Immature natural killer cell (primary cell): Measurements from ENCODE around the gene LRMDA. TPM values are rescaled to one million over a fixed set of nuclear protein-coding genes. Genes with fewer than 3 reads are reported as not detected.

Experiments
- DNase-seq, 3 donors: peaks; one replicate each; pipeline ENCODE4 v3.0.0; 2022; ENCODE audit warnings: mixed read lengths in 1 of 3
- H3K27ac Mint-ChIP-seq, 6 donors: one replicate each; pipeline ENCODE4 v1.8.0; 2020; ENCODE audit warnings: mixed read lengths in 6 of 6, mild to moderate bottlenecking in 5 of 6, inconsistent platforms in 4 of 6, moderate library complexity in 3 of 6
- H3K27me3 Mint-ChIP-seq, 3 donors: one replicate each; pipeline ENCODE4 v1.8.0; 2020 to 2021; ENCODE audit warnings: low read depth in 3 of 3, mild to moderate bottlenecking in 3 of 3, mixed read lengths in 3 of 3, moderate library complexity in 3 of 3, inconsistent platforms in 1 of 3
- H3K36me3 Mint-ChIP-seq, 3 donors: one replicate each; pipeline ENCODE4 v1.8.0; 2020; ENCODE audit warnings: mixed read lengths in 3 of 3, inconsistent platforms in 2 of 3, mild to moderate bottlenecking in 2 of 3
- H3K4me1 Mint-ChIP-seq, 2 donors: one replicate each; pipeline ENCODE4 v1.8.0; 2020; ENCODE audit warnings: inconsistent platforms in 2 of 2, mild to moderate bottlenecking in 2 of 2, mixed read lengths in 2 of 2, moderate library complexity in 1 of 2
- H3K4me3 Mint-ChIP-seq, 5 donors: one replicate each; pipeline ENCODE4 v1.8.0; 2020; ENCODE audit warnings: mild to moderate bottlenecking in 5 of 5, mixed read lengths in 5 of 5, inconsistent platforms in 3 of 5, moderate library complexity in 3 of 5
- H3K9me3 Mint-ChIP-seq, 6 donors: one replicate each; pipeline ENCODE4 v1.8.0; 2020; ENCODE audit warnings: mild to moderate bottlenecking in 6 of 6, mixed read lengths in 6 of 6, inconsistent platforms in 4 of 6, moderate library complexity in 3 of 6
- polyA plus RNA-seq, 3 donors: library from polyadenylated mRNA; unstranded; fragments of 300-500 nt; fragmentation: Illumina TruSeq; gene quantifications; one replicate each; pipeline ENCODE4 v1.2.3, GENCODE V29; 2021

The LRMDA gene
- polyA plus RNA-seq, 3 donors from 2014 or later, result 1.7 to 14.2 (median 2.3) TPM

- no peak overlapping the region for H3K27ac Mint-ChIP-seq
- peak overlapping the region in 1 of 5 donors; percentile 9 for H3K4me3 Mint-ChIP-seq
- no peaks in the 10 kb centered on the region for H3K9me3 Mint-ChIP-seq
- H3K27me3 Mint-ChIP-seq, result peaks cover 0 to 10% (median 7%) of the 10 kb centered on the region in 3 donors
- no peaks in the 10 kb centered on the region for H3K36me3 Mint-ChIP-seq
- DNase-seq, result no peak
- H3K4me1 Mint-ChIP-seq, result peaks cover 1 to 17% of the 10 kb centered on the region in 2 donors
These were observed 276.6 kb downstream of the LRMDA start for GRCh38 chr10:75708060-75708459.

- DNase-seq, result no peak
- H3K4me1 Mint-ChIP-seq, result peaks cover 1 to 17% of the 10 kb centered on the region in 2 donors
- H3K9me3 Mint-ChIP-seq, result no peaks in the 10 kb centered on the region
- H3K36me3 Mint-ChIP-seq, result no peaks in the 10 kb centered on the region
- H3K27ac Mint-ChIP-seq, result no peak overlapping the region
- H3K27me3 Mint-ChIP-seq, result peaks cover 0 to 13% (median 7%) of the 10 kb centered on the region in 3 donors
- no peak overlapping the region for H3K4me3 Mint-ChIP-seq
These were observed 277.8 kb downstream of the LRMDA start for GRCh38 chr10:75709245-75709644.

- peaks cover 0 to 13% (median 8%) of the 10 kb centered on the region in 3 donors for H3K27me3 Mint-ChIP-seq
- no peak overlapping the region for H3K27ac Mint-ChIP-seq
- no peaks in the 10 kb centered on the region for H3K9me3 Mint-ChIP-seq
- no peak for DNase-seq
- peaks cover 1 to 17% of the 10 kb centered on the region in 2 donors for H3K4me1 Mint-ChIP-seq
- H3K36me3 Mint-ChIP-seq, result no peaks in the 10 kb centered on the region
- H3K4me3 Mint-ChIP-seq, result no peak overlapping the region
These were observed 278.4 kb downstream of the LRMDA start for GRCh38 chr10:75709811-75710210.

- Mint-ChIP-seq H3K9me3 (no peaks in the 10 kb centered on the region), H3K36me3 (no peaks in the 10 kb centered on the region), H3K27me3 (peaks cover 0 to 13% (median 8%) of the 10 kb centered on the region in 3 donors), H3K27ac (no peak overlapping the region), H3K4me3 (no peak overlapping the region), H3K4me1 (peaks cover 1 to 17% of the 10 kb centered on the region in 2 donors)
- DNase-seq, result no peak
These were observed 280.9 kb downstream of the LRMDA start for GRCh38 chr10:75712242-75712880.

GRCh38 chr10:75716506-75716905 lies 285.1 kb downstream of the LRMDA start:
- DNase-seq, result no peak
- no peak overlapping the region for H3K27ac Mint-ChIP-seq
- H3K9me3 Mint-ChIP-seq, result no peaks in the 10 kb centered on the region
- H3K27me3 Mint-ChIP-seq, result peaks cover 0 to 6% (median 5%) of the 10 kb centered on the region in 3 donors
- no peak overlapping the region for H3K4me3 Mint-ChIP-seq
- H3K36me3 Mint-ChIP-seq, result no peaks in the 10 kb centered on the region
- H3K4me1 Mint-ChIP-seq, result peaks cover 0 to 10% of the 10 kb centered on the region in 2 donors

- Mint-ChIP-seq H3K9me3 (no peaks in the 10 kb centered on the region), H3K4me3 (no peak overlapping the region), H3K27me3 (peaks cover 0 to 6% (median 5%) of the 10 kb centered on the region in 3 donors), H3K27ac (no peak overlapping the region), H3K36me3 (no peaks in the 10 kb centered on the region), H3K4me1 (peaks cover 0 to 3% of the 10 kb centered on the region in 2 donors)
- DNase-seq, result no peak
These were observed 285.9 kb downstream of the LRMDA start for GRCh38 chr10:75717126-75717916.

GRCh38 chr10:75718991-75719390 lies 287.6 kb downstream of the LRMDA start:
- H3K27ac Mint-ChIP-seq, result no peak overlapping the region
- H3K9me3 Mint-ChIP-seq, result no peaks in the 10 kb centered on the region
- no peak overlapping the region for H3K4me3 Mint-ChIP-seq
- DNase-seq, result no peak
- H3K27me3 Mint-ChIP-seq, result peaks cover 0 to 5% (median 0%) of the 10 kb centered on the region in 3 donors
- H3K4me1 Mint-ChIP-seq, result no peaks in the 10 kb centered on the region
- H3K36me3 Mint-ChIP-seq, result no peaks in the 10 kb centered on the region

GRCh38 chr10:75720157-75720556 lies 288.7 kb downstream of the LRMDA start:
- Mint-ChIP-seq H3K4me1 (no peaks in the 10 kb centered on the region), H3K9me3 (no peaks in the 10 kb centered on the region), H3K4me3 (no peak overlapping the region), H3K36me3 (no peaks in the 10 kb centered on the region), H3K27ac (no peak overlapping the region), H3K27me3 (peaks cover 0 to 4% (median 0%) of the 10 kb centered on the region in 3 donors)
- DNase-seq, result no peak

- Mint-ChIP-seq H3K27me3 (peaks cover 0 to 3% (median 0%) of the 10 kb centered on the region in 3 donors), H3K27ac (no peak overlapping the region), H3K9me3 (peaks cover 0 to 3% (median 0%) of the 10 kb centered on the region in 6 donors), H3K4me1 (no peaks in the 10 kb centered on the region), H3K36me3 (no peaks in the 10 kb centered on the region), H3K4me3 (no peak overlapping the region)
- no peak for DNase-seq
These were observed 290.6 kb downstream of the LRMDA start for GRCh38 chr10:75722020-75722419.

- peaks cover 0 to 3% (median 0%) of the 10 kb centered on the region in 3 donors for H3K27me3 Mint-ChIP-seq
- DNase-seq, result no peak
- H3K27ac Mint-ChIP-seq, result no peak overlapping the region
- H3K4me3 Mint-ChIP-seq, result no peak overlapping the region
- H3K9me3 Mint-ChIP-seq, result peaks cover 0 to 3% (median 0%) of the 10 kb centered on the region in 6 donors
- H3K4me1 Mint-ChIP-seq, result no peaks in the 10 kb centered on the region
- no peaks in the 10 kb centered on the region for H3K36me3 Mint-ChIP-seq
These were observed 291.2 kb downstream of the LRMDA start for GRCh38 chr10:75722609-75723008.

GRCh38 chr10:75723319-75723980 lies 292.0 kb downstream of the LRMDA start:
- H3K4me3 Mint-ChIP-seq, result no peak overlapping the region
- H3K4me1 Mint-ChIP-seq, result no peaks in the 10 kb centered on the region
- no peaks in the 10 kb centered on the region for H3K36me3 Mint-ChIP-seq
- no peak for DNase-seq
- no peak overlapping the region for H3K27ac Mint-ChIP-seq
- peaks cover 0 to 3% (median 0%) of the 10 kb centered on the region in 6 donors for H3K9me3 Mint-ChIP-seq
- peaks cover 0 to 3% (median 0%) of the 10 kb centered on the region in 3 donors for H3K27me3 Mint-ChIP-seq

GRCh38 chr10:75724047-75724446 lies 292.6 kb downstream of the LRMDA start:
- DNase-seq, result no peak
- Mint-ChIP-seq H3K36me3 (no peaks in the 10 kb centered on the region), H3K9me3 (peaks cover 0 to 3% (median 0%) of the 10 kb centered on the region in 6 donors), H3K27ac (no peak overlapping the region), H3K27me3 (peaks cover 0 to 3% (median 0%) of the 10 kb centered on the region in 3 donors), H3K4me1 (no peaks in the 10 kb centered on the region), H3K4me3 (no peak overlapping the region)

- Mint-ChIP-seq H3K27ac (no peak overlapping the region), H3K4me1 (no peaks in the 10 kb centered on the region), H3K4me3 (no peak overlapping the region), H3K36me3 (no peaks in the 10 kb centered on the region), H3K27me3 (peaks cover 0 to 3% (median 0%) of the 10 kb centered on the region in 3 donors), H3K9me3 (peaks cover 0 to 3% (median 0%) of the 10 kb centered on the region in 6 donors)
- no peak for DNase-seq
These were observed 295.4 kb downstream of the LRMDA start for GRCh38 chr10:75726522-75727483.
